Osteoblast (primary cell): ENCODE data around the gene MAPK6. TPM values are rescaled to one million over a fixed set of nuclear protein-coding genes. Genes with fewer than 3 reads are reported as not detected.
"Not testable (repeated sequence)": the region's sequence is repeated elsewhere in the genome, so short reads cannot be mapped to it uniquely, and the experiment has no call there.

Source experiments
- DNase-seq: peaks from one replicate; pipeline ENCODE4 v3.0.0; 2011; ENCODE audit warnings: low spot score, mixed read lengths; ENCODE audit not compliant: insufficient read length; ENCODE audit errors: missing footprints
- H2AFZ ChIP-seq: 2 replicates; pipeline ENCODE4 v1.6.0; 2011; ENCODE audit warnings: mild to moderate bottlenecking, low read length
- H3K27ac ChIP-seq: 2 replicates; pipeline ENCODE4 v1.5.1; 2011; ENCODE audit warnings: mild to moderate bottlenecking, low read depth, low read length, moderate library complexity
- H3K27me3 ChIP-seq: 2 replicates; pipeline ENCODE4 v1.6.0; 2012; ENCODE audit warnings: mild to moderate bottlenecking, control low read depth, inconsistent platforms, low read length, moderate library complexity; ENCODE audit not compliant: insufficient read depth
- H3K36me3 ChIP-seq: 2 replicates; pipeline ENCODE4 v1.5.1; 2011; ENCODE audit warnings: mild to moderate bottlenecking, low read length, control low read depth, moderate library complexity; ENCODE audit not compliant: insufficient read depth
- H3K4me1 ChIP-seq: 2 replicates; pipeline ENCODE4 v1.5.1; 2011; ENCODE audit warnings: mild to moderate bottlenecking, low read length, control low read depth, moderate library complexity; ENCODE audit not compliant: insufficient read depth
- H3K4me2 ChIP-seq: 2 replicates; pipeline ENCODE4 v1.6.0; 2011; ENCODE audit warnings: mild to moderate bottlenecking, low read length; ENCODE audit not compliant: insufficient read depth
- H3K4me3 ChIP-seq: fragments of 200-600 bp; sonication (generic); 3 replicates; pipeline ENCODE4 v1.5.1; 2012; ENCODE audit warnings: mild to moderate bottlenecking, low read length, inconsistent platforms; ENCODE audit not compliant: insufficient read depth
- H3K79me2 ChIP-seq: 2 replicates; pipeline ENCODE4 v1.6.0; 2012; ENCODE audit warnings: mild to moderate bottlenecking, low read length, control low read depth, inconsistent platforms; ENCODE audit not compliant: insufficient read depth
- H3K9me3 ChIP-seq: 2 replicates; pipeline ENCODE4 v1.5.1; 2011; ENCODE audit warnings: low read depth, low read length, control low read depth
- H4K20me1 ChIP-seq: 2 replicates; pipeline ENCODE4 v1.6.0; 2012; ENCODE audit warnings: mild to moderate bottlenecking, low read length, control low read depth; ENCODE audit not compliant: insufficient read depth
- total RNA-seq: library from RNA; depleted of rRNA; stranded (reverse); fragments of >200 nt; gene quantifications from 2 replicates; pipeline ENCODE4 v1.2.3, GENCODE V29; 2012
- TF ChIP-seq, protein P1 (sequence below): IDR thresholded peaks from 2 replicates; pipeline ENCODE4 v1.5.1; 2011; ENCODE audit warnings: mild to moderate bottlenecking, low read depth, low read length, moderate library complexity; ENCODE audit errors: extremely low read depth

Gene MAPK6
- total RNA-seq, 1 donor, result 86.9 TPM

DNA sequence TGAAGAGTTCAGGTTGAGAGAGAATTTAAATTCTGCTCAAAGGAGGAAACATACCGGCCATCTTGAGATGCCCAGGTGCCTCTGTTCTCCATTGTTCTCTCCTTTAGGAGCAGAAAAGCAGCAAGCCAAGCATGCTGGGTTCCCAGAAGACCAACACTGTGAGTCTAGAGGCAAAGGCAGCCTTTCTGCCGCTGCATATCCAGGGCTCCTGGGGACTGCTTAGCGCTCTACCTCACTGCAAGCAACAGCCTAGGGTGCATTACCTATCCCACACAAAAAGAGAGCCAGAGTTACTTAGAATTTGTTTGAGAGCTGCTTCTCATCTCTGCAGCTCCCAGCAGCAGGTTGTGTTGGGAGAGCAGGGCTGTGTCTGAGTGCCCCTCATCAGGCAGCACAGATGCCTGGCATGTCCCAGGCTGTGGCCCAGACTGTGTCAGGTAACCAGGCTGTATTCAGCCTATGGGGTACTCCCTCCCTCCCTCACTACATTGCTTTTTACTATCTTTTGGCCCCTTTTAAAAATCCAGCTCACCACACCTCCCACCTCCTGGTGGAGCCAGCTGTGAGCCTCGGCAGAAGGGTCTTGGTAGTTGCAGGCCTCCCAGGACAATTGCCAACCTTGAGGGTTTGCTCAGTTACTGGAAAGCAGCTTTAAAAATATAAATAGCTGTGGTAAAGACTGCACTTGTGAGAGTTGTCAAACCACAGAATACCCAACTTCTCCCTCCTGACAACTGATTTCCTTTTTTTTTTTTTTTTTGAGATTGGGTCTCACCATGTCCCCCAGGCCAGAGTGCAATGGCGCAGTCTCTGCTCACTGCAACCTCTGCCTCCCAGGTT, 63.4 kb downstream of the MAPK6 start:
- H3K36me3 ChIP-seq, result no peaks in the 10 kb centered on the region
- peaks cover 2% of the 10 kb centered on the region for H3K9me3 ChIP-seq
- no peak overlapping the region for H3K4me2 ChIP-seq
- TF ChIP-seq, protein P1, sequence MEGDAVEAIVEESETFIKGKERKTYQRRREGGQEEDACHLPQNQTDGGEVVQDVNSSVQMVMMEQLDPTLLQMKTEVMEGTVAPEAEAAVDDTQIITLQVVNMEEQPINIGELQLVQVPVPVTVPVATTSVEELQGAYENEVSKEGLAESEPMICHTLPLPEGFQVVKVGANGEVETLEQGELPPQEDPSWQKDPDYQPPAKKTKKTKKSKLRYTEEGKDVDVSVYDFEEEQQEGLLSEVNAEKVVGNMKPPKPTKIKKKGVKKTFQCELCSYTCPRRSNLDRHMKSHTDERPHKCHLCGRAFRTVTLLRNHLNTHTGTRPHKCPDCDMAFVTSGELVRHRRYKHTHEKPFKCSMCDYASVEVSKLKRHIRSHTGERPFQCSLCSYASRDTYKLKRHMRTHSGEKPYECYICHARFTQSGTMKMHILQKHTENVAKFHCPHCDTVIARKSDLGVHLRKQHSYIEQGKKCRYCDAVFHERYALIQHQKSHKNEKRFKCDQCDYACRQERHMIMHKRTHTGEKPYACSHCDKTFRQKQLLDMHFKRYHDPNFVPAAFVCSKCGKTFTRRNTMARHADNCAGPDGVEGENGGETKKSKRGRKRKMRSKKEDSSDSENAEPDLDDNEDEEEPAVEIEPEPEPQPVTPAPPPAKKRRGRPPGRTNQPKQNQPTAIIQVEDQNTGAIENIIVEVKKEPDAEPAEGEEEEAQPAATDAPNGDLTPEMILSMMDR, result no peak
- DNase-seq, result peak; percentile 29
- no peak overlapping the region for H3K27ac ChIP-seq
- no peak overlapping the region for H3K4me3 ChIP-seq
- no peak overlapping the region for H2AFZ ChIP-seq
- peaks cover 4% of the 10 kb centered on the region for H3K4me1 ChIP-seq
- no peaks in the 10 kb centered on the region for H4K20me1 ChIP-seq
- H3K27me3 ChIP-seq, result no peaks in the 10 kb centered on the region
- no peaks in the 10 kb centered on the region for H3K79me2 ChIP-seq

DNA sequence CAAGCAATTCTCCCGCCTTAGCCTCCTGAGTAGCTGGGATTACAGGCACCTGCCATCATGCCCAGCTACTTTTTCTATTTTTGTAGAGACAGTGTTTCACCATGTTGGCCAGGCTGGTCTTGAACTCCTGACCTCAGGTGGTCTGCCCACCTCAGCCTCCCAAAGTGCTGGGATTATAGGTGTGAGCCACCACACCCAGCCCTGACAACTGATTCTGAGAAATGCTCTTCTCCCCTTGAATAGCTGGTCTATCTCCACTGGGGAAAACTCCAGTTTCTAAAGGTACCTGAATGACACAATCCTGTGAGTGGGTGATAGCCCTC, 64.0 kb downstream of the MAPK6 start:
- not testable (repeated sequence) for H3K4me2 ChIP-seq, H3K79me2 ChIP-seq, H3K27ac ChIP-seq, H3K4me3 ChIP-seq, H3K9me3 ChIP-seq, H3K36me3 ChIP-seq, H3K4me1 ChIP-seq, H4K20me1 ChIP-seq, DNase-seq, H3K27me3 ChIP-seq, H2AFZ ChIP-seq

DNA sequence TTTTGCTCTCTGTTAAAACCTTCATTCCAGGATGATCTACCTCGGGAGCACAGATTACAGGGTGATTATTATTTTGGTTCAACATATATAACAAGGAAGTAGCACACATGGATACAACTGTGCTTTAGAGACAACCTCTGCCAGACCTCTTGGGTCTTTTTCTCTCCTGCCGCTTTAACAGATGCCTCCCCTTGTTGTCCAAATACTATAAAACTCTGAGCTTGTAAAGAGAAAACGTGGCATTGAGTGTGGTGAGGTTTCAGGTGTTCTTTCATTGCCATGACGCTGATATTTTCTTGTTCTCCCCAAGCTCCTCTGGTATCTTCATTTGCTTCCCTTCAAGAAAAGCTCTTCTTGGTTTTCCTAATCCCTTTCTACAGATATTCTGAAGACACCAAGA, 64.6 kb downstream of the MAPK6 start:
- no peaks in the 10 kb centered on the region for H3K4me1 ChIP-seq
- no peak overlapping the region for H3K27ac ChIP-seq
- H3K9me3 ChIP-seq, result peaks cover 2% of the 10 kb centered on the region

DNA sequence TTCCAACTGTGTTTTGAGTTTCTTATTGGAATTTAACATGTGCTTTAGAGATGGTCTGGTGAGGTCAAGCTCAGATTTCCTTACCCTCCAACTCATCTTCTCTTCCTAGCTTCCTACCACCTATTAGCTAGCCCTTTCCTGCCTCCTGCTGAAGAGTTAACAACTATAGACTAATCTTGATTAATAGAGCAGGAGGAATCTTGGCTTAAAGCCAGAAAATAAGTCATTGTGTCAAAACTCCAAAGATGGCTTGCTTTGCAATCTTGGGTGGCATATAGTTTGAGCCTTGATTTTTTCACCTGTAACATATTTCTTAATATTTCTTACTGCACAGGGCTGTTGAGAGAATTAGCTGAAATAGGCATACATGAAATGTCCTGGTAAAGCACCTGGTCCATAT, 66.3 kb downstream of the MAPK6 start:
- no peaks in the 10 kb centered on the region for H3K36me3 ChIP-seq
- H3K27ac ChIP-seq, result no peak overlapping the region
- H4K20me1 ChIP-seq, result no peaks in the 10 kb centered on the region
- no peak overlapping the region for H3K4me2 ChIP-seq
- H3K79me2 ChIP-seq, result no peaks in the 10 kb centered on the region
- no peaks in the 10 kb centered on the region for H3K4me1 ChIP-seq
- H3K4me3 ChIP-seq, result no peak overlapping the region
- no peaks in the 10 kb centered on the region for H3K27me3 ChIP-seq
- H3K9me3 ChIP-seq, result peaks cover 2% of the 10 kb centered on the region
- peak; percentile 50 for DNase-seq
- TF ChIP-seq, protein P1, result no peak
- no peak overlapping the region for H2AFZ ChIP-seq

More for the DNA sequence above, 64.6 kb downstream of the MAPK6 start:
- H2AFZ ChIP-seq, result no peak overlapping the region
- no peak overlapping the region for H3K4me3 ChIP-seq
- no peaks in the 10 kb centered on the region for H4K20me1 ChIP-seq
- H3K27me3 ChIP-seq, result no peaks in the 10 kb centered on the region
- TF ChIP-seq, protein P1, result no peak
- no peaks in the 10 kb centered on the region for H3K79me2 ChIP-seq
- no peak for DNase-seq
- no peak overlapping the region for H3K4me2 ChIP-seq
- H3K36me3 ChIP-seq, result no peaks in the 10 kb centered on the region
